GM12878 (cell line): ENCODE data around the gene MICAL3.

Source experiments
- EZH2 ChIP-seq: IDR thresholded peaks from 2 replicates; pipeline ENCODE4 v1.6.1; 2012; ENCODE audit warnings: low read depth, mild to moderate bottlenecking, control low read depth, inconsistent platforms, low read length, borderline replicate concordance; ENCODE audit not compliant: control insufficient read depth
- POLR2AphosphoS5 ChIP-seq: IDR thresholded peaks from 2 replicates; pipeline ENCODE4 v1.6.1; 2011; ENCODE audit warnings: mild to moderate bottlenecking, low read length, inconsistent platforms
- ZSCAN29 ChIP-seq: fragments of 450-650 bp; IDR thresholded peaks from 2 replicates; pipeline ENCODE4 v1.6.1; 2017; ENCODE audit warnings: mild to moderate bottlenecking, moderate library complexity

DNA sequence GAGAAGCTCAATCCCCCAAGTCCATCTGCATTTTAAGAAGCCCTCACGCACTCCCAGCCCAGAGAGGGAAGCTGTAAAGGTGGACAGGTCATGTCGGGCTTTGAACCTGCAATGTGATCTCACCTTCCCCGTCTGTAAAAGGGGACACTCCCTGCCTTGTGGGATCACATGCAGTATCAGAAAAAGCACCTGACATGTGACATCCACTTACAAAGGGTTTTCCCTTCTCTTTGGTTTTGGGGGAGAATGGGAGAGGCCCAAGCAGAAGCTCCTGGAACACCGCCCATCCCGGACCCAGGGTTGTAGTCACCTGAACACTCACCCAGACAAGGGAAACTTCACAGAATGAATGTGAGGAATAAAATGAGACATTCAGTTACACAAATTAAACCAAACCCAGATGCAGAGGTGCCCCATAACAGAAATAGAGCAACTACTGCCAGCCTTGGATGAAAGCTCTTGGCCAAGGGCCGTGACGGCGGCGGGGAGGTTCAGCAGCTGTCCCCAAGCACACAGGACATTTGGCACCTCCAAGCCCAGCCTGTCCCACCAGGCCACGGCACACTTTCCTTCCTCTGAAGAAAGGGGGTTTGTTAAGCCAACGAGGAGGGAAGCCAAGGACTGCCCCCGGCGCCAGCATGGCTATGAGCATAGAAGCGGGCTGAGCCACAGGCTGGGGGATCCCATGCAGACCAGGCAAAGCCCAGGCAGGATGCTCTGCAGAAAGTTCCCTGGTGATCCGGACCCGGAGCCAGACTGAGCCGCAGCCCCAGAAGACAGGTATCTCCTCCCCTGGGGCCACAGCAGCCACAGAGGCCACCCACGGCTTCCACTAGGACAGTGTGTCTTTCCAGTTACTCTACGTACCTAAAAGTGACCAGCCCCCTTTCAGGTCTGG is 253.9 kb downstream of the MICAL3 start:
- TF ChIP-seq POLR2AphosphoS5 (no peak), EZH2 (no peak), ZSCAN29 (no peak)
